Keratinocyte (primary cell): ENCODE measurements around the gene CELSR3.

Experiments
- CTCF ChIP-seq, 3 experiments: IDR thresholded peaks in 1 of 3; conservative IDR thresholded peaks in 1 of 3; optimal IDR thresholded peaks in 1 of 3; 2 replicates in 2 of 3; 3 replicates in 1 of 3; pipeline versions ENCODE3 to v1.5.1; 2011; ENCODE audit warnings: low read length in 3 of 3, mild to moderate bottlenecking in 3 of 3, moderate library complexity in 2 of 3, control low read depth in 1 of 3, inconsistent platforms in 1 of 3; ENCODE audit not compliant: insufficient read depth in 2 of 3; ENCODE audit errors: extremely low read depth in 1 of 3
- EZH2 ChIP-seq: IDR thresholded peaks from one replicate; pipeline ENCODE4 v1.6.1; 2012; ENCODE audit warnings: inconsistent platforms, mild to moderate bottlenecking, low read length, moderate library complexity

- TF ChIP-seq CTCF (optimal IDR thresholded peaks at IDR 0.05 in 1 of 3, IDR thresholded peaks at IDR 0.05 in 1 of 3, conservative IDR thresholded peaks at IDR 0.05 in 1 of 3; ENCODE audit: extremely low read depth in 1 of 3, insufficient read depth in 2 of 3, low read length in 3 of 3) = no peak
- no peak for TF ChIP-seq EZH2
Measured at GRCh38 chr3:48678566-48679380, 16.1 kb upstream of the CELSR3 start.
